ENCODE measurements around the gene DBH.

The DBH gene

DNA sequence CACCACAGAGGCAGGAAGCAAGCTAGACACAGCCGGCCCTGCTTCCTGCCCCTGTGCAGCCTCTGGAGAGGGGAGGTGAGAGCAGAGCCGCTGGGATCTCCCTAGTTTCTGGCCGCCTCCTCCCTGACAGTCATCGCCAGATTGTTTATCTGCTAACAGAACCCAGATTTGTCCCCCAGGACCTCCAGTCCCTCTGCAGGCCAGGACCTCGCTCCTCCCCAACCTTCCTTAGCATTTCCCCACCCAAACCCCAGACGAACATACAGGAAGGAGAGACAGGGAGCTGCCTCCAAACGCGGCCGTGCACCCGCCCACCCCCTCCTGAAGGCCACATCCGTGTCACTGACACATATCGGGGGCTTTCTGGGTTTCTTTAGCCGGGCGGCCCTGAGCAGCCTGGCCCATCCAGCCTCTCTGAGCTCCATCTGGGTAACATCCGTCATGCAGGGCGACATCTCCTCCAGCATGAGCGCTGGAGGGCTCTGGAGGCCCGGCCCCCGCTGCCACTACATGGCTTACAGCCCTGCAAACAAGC lies 47.5 kb downstream of the DBH start:
- H3F3A ChIP-seq (ENCODE audit: insufficient read depth, low read length): no peaks in the 10 kb centered on the region
- H4K20me1 ChIP-seq (ENCODE audit: insufficient read depth, low read length): no peaks in the 10 kb centered on the region
- H3K4me1 ChIP-seq (ENCODE audit: low read length): no peaks in the 10 kb centered on the region
- H3K4me3 ChIP-seq (ENCODE audit: low read length): no peak overlapping the region
- no peak for DNase-seq
- no peaks in the 10 kb centered on the region for H3K9me2 ChIP-seq (replicated peaks; ENCODE audit: insufficient read depth, low read length)
- H3K9me3 ChIP-seq (replicated peaks; ENCODE audit: insufficient read depth, low read length): no peaks in the 10 kb centered on the region
- H3K4me2 ChIP-seq (ENCODE audit: low read depth, low read length): no peak overlapping the region
- H3K9ac ChIP-seq (ENCODE audit: low read length): no peak overlapping the region
- no peak for TF ChIP-seq EZH2 (optimal IDR thresholded peaks at IDR 0.05; ENCODE audit: low read depth, low read length)
- TF ChIP-seq EZH2phosphoT487 (IDR thresholded peaks at IDR 0.05; ENCODE audit: low read length): no peak
- TF ChIP-seq, protein P1, sequence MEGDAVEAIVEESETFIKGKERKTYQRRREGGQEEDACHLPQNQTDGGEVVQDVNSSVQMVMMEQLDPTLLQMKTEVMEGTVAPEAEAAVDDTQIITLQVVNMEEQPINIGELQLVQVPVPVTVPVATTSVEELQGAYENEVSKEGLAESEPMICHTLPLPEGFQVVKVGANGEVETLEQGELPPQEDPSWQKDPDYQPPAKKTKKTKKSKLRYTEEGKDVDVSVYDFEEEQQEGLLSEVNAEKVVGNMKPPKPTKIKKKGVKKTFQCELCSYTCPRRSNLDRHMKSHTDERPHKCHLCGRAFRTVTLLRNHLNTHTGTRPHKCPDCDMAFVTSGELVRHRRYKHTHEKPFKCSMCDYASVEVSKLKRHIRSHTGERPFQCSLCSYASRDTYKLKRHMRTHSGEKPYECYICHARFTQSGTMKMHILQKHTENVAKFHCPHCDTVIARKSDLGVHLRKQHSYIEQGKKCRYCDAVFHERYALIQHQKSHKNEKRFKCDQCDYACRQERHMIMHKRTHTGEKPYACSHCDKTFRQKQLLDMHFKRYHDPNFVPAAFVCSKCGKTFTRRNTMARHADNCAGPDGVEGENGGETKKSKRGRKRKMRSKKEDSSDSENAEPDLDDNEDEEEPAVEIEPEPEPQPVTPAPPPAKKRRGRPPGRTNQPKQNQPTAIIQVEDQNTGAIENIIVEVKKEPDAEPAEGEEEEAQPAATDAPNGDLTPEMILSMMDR (IDR thresholded peaks at IDR 0.05; ENCODE audit: low read length): no peak
- no peaks in the 10 kb centered on the region for H3K79me2 ChIP-seq (ENCODE audit: low read length)
- H3K27ac ChIP-seq (ENCODE audit: low read length): no peak overlapping the region
- H2AFZ ChIP-seq (ENCODE audit: low read length): no peak overlapping the region
- H3K27me3 ChIP-seq (replicated peaks; ENCODE audit: insufficient read depth, low read length): peaks cover 97% of the 10 kb centered on the region
- H3K36me3 ChIP-seq (replicated peaks; ENCODE audit: insufficient read depth, low read length): no peaks in the 10 kb centered on the region

DNA sequence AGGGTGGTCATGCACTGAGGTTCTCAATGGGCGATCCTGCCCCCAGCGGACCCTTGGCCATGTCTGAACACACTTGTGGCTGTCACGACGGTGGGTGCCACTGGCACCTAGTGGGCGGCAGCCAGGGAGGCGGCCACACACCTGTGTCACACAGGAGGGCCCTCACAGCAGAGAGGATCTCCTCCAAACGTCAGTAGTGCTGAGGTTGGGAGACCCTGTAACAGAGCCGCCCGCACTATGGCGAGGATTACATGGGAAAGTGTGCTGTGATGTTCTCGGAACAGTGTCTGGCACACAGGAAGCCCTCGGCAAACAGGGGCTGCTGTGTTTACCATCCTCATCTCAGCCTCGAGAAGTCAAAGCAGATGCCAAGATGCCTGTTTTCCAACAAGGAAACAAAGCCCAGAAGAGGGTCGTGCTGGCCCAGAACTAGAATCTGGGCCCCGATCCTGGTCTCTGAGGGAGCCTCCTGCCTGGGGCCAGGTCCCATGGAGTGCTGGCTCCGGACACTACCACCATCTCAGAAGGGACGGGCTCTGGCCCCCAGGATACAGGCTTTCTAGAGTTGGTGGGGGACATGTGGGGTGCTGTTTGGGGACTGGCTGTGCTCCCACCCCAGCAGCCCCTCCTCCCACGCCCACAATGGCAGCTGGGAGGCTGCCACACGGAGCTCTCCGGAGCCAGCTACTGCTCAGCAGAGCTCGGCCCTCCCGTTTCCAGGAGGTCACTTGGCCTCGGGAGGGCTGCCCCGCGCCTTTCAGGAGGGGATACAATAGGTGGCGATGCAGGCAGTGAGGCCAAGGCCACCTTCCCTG lies 48.2 kb downstream of the DBH start:
- no peaks in the 10 kb centered on the region for H3K9me2 ChIP-seq (replicated peaks; ENCODE audit: insufficient read depth, low read length)
- H3K36me3 ChIP-seq (replicated peaks; ENCODE audit: insufficient read depth, low read length): no peaks in the 10 kb centered on the region
- peaks cover 96% of the 10 kb centered on the region for H3K27me3 ChIP-seq (replicated peaks; ENCODE audit: insufficient read depth, low read length)
- TF ChIP-seq, protein P1 (IDR thresholded peaks at IDR 0.05; ENCODE audit: low read length): no peak
- TF ChIP-seq EZH2 (optimal IDR thresholded peaks at IDR 0.05; ENCODE audit: low read depth, low read length): no peak
- TF ChIP-seq EZH2phosphoT487 (IDR thresholded peaks at IDR 0.05; ENCODE audit: low read length): no peak
- H3K9ac ChIP-seq (ENCODE audit: low read length): no peak overlapping the region
- DNase-seq: no peak
- no peak overlapping the region for H3K27ac ChIP-seq (ENCODE audit: low read length)
- no peaks in the 10 kb centered on the region for H3F3A ChIP-seq (ENCODE audit: insufficient read depth, low read length)
- H3K4me1 ChIP-seq (ENCODE audit: low read length): no peaks in the 10 kb centered on the region
- no peak overlapping the region for H3K4me2 ChIP-seq (ENCODE audit: low read depth, low read length)
- H2AFZ ChIP-seq (ENCODE audit: low read length): no peak overlapping the region
- H3K4me3 ChIP-seq (ENCODE audit: low read length): no peak overlapping the region
- H4K20me1 ChIP-seq (ENCODE audit: insufficient read depth, low read length): no peaks in the 10 kb centered on the region
- no peaks in the 10 kb centered on the region for H3K9me3 ChIP-seq (replicated peaks; ENCODE audit: insufficient read depth, low read length)
- no peaks in the 10 kb centered on the region for H3K79me2 ChIP-seq (ENCODE audit: low read length)

DNA sequence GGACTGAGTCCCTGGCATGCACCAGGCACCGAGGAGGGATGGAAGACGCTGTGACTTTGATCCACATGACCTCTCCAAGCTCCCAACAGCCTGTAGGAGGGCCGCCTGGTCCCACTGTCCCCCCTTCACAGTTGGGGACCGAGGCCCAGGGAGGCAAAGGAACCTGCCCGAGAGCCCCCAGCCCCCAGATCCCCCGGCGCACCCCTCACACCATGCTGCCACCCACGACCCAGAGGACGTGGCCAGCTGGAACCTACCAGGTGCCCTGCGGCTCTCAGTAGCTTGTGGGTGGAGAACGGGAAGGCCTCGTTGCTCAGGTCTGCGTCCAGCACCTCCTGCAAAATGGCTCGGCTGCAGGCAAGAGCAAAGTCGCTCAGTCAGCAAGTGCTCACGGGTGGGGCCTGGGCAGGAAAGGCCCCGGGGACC lies 48.8 kb downstream of the DBH start:
- peaks cover 96% of the 10 kb centered on the region for H3K27me3 ChIP-seq (replicated peaks; ENCODE audit: insufficient read depth, low read length)

More for the DNA sequence above, 48.8 kb downstream of the DBH start:
- Histone ChIP-seq H3K4me3 (ENCODE audit: low read length) (no peak overlapping the region), H3K9me2 (replicated peaks; ENCODE audit: insufficient read depth, low read length) (no peaks in the 10 kb centered on the region), H3K27ac (ENCODE audit: low read length) (no peak overlapping the region), H3K36me3 (replicated peaks; ENCODE audit: insufficient read depth, low read length) (no peaks in the 10 kb centered on the region), H3K9me3 (replicated peaks; ENCODE audit: insufficient read depth, low read length) (no peaks in the 10 kb centered on the region), H3F3A (ENCODE audit: insufficient read depth, low read length) (no peaks in the 10 kb centered on the region), H2AFZ (ENCODE audit: low read length) (no peak overlapping the region), H3K4me1 (ENCODE audit: low read length) (no peaks in the 10 kb centered on the region), H3K9ac (ENCODE audit: low read length) (no peak overlapping the region), H3K4me2 (ENCODE audit: low read depth, low read length) (no peak overlapping the region), H4K20me1 (ENCODE audit: insufficient read depth, low read length) (no peaks in the 10 kb centered on the region), H3K79me2 (ENCODE audit: low read length) (no peaks in the 10 kb centered on the region)
- no peak for DNase-seq
- TF ChIP-seq EZH2phosphoT487 (IDR thresholded peaks at IDR 0.05; ENCODE audit: low read length) (no peak), EZH2 (optimal IDR thresholded peaks at IDR 0.05; ENCODE audit: low read depth, low read length) (no peak)
- TF ChIP-seq, protein P1 (IDR thresholded peaks at IDR 0.05; ENCODE audit: low read length): no peak
